Activated B cell treated with CpG ODN at 0.5 μM for 24 hours (primary cell): Measurements from ENCODE around the gene FBXO48. TPM values are rescaled to one million over a fixed set of nuclear protein-coding genes. Genes with fewer than 3 reads are reported as not detected.
"Not testable (repeated sequence)": the region's sequence is repeated elsewhere in the genome, so short reads cannot be mapped to it uniquely, and the experiment has no call there.

Experiments
- ATAC-seq: fragments of 200-7000 bp; cut with Tn5 transposase; one replicate; pipeline ENCODE4 v1.10.0; 2021; ENCODE audit warnings: low read depth, mild to moderate bottlenecking, moderate library complexity
- CTCF ChIA-PET: fragments of 350-600 bp; sonication (Branson Sonifier 250); formaldehyde crosslinking; loops from one replicate; lab custom pipeline; 2021; ENCODE audit warnings: antibody characterized with exemption; lab: Charles Lee
- POLR2A ChIA-PET: fragments of 350-600 bp; sonication (Branson Sonifier 250); formaldehyde crosslinking; loops from one replicate; lab custom pipeline; 2021; ENCODE audit warnings: antibody characterized with exemption; lab: Charles Lee
- DNase-seq: peaks from one replicate; pipeline ENCODE4 v3.0.0; 2022
- H3K27ac Mint-ChIP-seq: one replicate; pipeline ENCODE4 v1.8.0; 2020; ENCODE audit warnings: mixed read lengths
- H3K27me3 Mint-ChIP-seq: one replicate; pipeline ENCODE4 v1.8.0; 2021; ENCODE audit warnings: mixed read lengths
- H3K36me3 Mint-ChIP-seq: one replicate; pipeline ENCODE4 v1.8.0; 2021; ENCODE audit warnings: low read depth, mixed read lengths
- H3K4me1 Mint-ChIP-seq: one replicate; pipeline ENCODE4 v1.8.0; 2021; ENCODE audit warnings: mixed read lengths
- H3K4me3 Mint-ChIP-seq: one replicate; pipeline ENCODE4 v1.8.0; 2020; ENCODE audit warnings: mild to moderate bottlenecking, mixed read lengths
- H3K9me3 Mint-ChIP-seq: one replicate; pipeline ENCODE4 v1.8.0; 2020; ENCODE audit warnings: mixed read lengths
- CTCF ChIP-seq: fragments of 200-600 bp; IDR thresholded peaks from one replicate; pipeline ENCODE4 v1.8.0; 2022; ENCODE audit warnings: antibody characterized with exemption, mild to moderate bottlenecking
- intact Hi-C: fragments of 100-400 bp; cut with micrococcal nuclease; formaldehyde crosslinking; loops from one replicate; pipeline ENCODE4 v1.15.1; 2024
- total RNA-seq: library from RNA; stranded (reverse); gene quantifications from 2 replicates; pipeline ENCODE4 v1.2.3, GENCODE V29; 2022

The FBXO48 gene
- total RNA-seq, 1 donor from 2014 or later = 2.6 TPM

- no peak for TF ChIP-seq CTCF
- intact Hi-C loops = no loop called here
- Mint-ChIP-seq H3K4me1 (no peaks in the 10 kb centered on the region), H3K27ac (no peak overlapping the region), H3K4me3 (no peak overlapping the region), H3K27me3 (no peaks in the 10 kb centered on the region), H3K9me3 (peaks cover 2% of the 10 kb centered on the region), H3K36me3 (no peaks in the 10 kb centered on the region)
- peak; percentile 20 for ATAC-seq
- no peak for DNase-seq
- ChIA-PET POLR2A (interaction anchor here (0.6 kb wide), 1 partner anchor 249 kb away, joined by 3 read pairs; no protein-coding TSS in a partner anchor), CTCF (interaction anchor here (1.9 to 2.5 kb wide), 2 partner anchors 11 to 14 kb away, joined by 7 to 12 read pairs; partner anchors contain the start of genes APLF and FBXO48)
Observed at GRCh38 chr2:68452158-68452900, 14.8 kb downstream of the FBXO48 start.

- intact Hi-C loops = no loop called here
Observed at GRCh38 chr2:68448671-68449653, 18.1 kb downstream of the FBXO48 start.

GRCh38 chr2:68447118-68447517, 20.0 kb downstream of the FBXO48 start:
- no peak for DNase-seq
- TF ChIP-seq CTCF = no peak
- no peaks in the 10 kb centered on the region for H3K27me3 Mint-ChIP-seq
- intact Hi-C loops = no loop called here
- no peak overlapping the region for H3K27ac Mint-ChIP-seq
- no peak for ATAC-seq
- POLR2A ChIA-PET = no interaction called here
- H3K4me3 Mint-ChIP-seq = no peak overlapping the region
- CTCF ChIA-PET = no interaction called here
- peaks cover 4% of the 10 kb centered on the region for H3K9me3 Mint-ChIP-seq
- no peaks in the 10 kb centered on the region for H3K4me1 Mint-ChIP-seq
- no peaks in the 10 kb centered on the region for H3K36me3 Mint-ChIP-seq

More at GRCh38 chr2:68448671-68449653, 18.1 kb downstream of the FBXO48 start:
- DNase-seq = no peak
- CTCF ChIA-PET = interaction anchor here (1.7 kb wide), 1 partner anchor 253 kb away, joined by 4 read pairs; no protein-coding TSS in a partner anchor
- H3K4me3 Mint-ChIP-seq = no peak overlapping the region
- TF ChIP-seq CTCF = no peak
- peak; percentile 49 for ATAC-seq
- H3K9me3 Mint-ChIP-seq = peaks cover 4% of the 10 kb centered on the region
- H3K4me1 Mint-ChIP-seq = no peaks in the 10 kb centered on the region
- H3K27ac Mint-ChIP-seq = no peak overlapping the region
- no peaks in the 10 kb centered on the region for H3K27me3 Mint-ChIP-seq
- H3K36me3 Mint-ChIP-seq = no peaks in the 10 kb centered on the region
- POLR2A ChIA-PET = no interaction called here

- H3K27me3 Mint-ChIP-seq = not testable (repeated sequence)
Observed at GRCh38 chr2:68446425-68446824, 20.7 kb downstream of the FBXO48 start.

GRCh38 chr2:68441994-68442322, 25.1 kb downstream of the FBXO48 start:
- DNase-seq = no peak
- ATAC-seq = no peak
- H3K4me3 Mint-ChIP-seq = no peak overlapping the region
- intact Hi-C loops = loop anchor here (1.0 to 2.0 kb wide), 11 partner anchors 18 to 320 kb away; partner anchors contain the start of genes APLF, FBXO48 and PNO1
- H3K4me1 Mint-ChIP-seq = peaks cover 46% of the 10 kb centered on the region
- H3K36me3 Mint-ChIP-seq = peaks cover 2% of the 10 kb centered on the region
- H3K27ac Mint-ChIP-seq = peak overlapping the region; percentile 95
- peaks cover under 1% of the 10 kb centered on the region for H3K9me3 Mint-ChIP-seq
- ChIA-PET CTCF (interaction anchor here (0.6 to 4.7 kb wide), 30 partner anchors 11 to 1274 kb away, joined by 3 to 58 read pairs (median 6); partner anchors contain the start of genes FBXO48, PLEK and PPP3R1), POLR2A (interaction anchor here (0.9 to 2.6 kb wide), 15 partner anchors 14 to 246 kb away, joined by 3 to 22 read pairs (median 7); partner anchors contain the start of genes FBXO48, PLEK and PPP3R1)
- no peaks in the 10 kb centered on the region for H3K27me3 Mint-ChIP-seq
- peak; percentile 60 for TF ChIP-seq CTCF

More at GRCh38 chr2:68446425-68446824, 20.7 kb downstream of the FBXO48 start:
- H3K4me1 Mint-ChIP-seq, intact Hi-C loops, H3K9me3 Mint-ChIP-seq, H3K4me3 Mint-ChIP-seq, POLR2A ChIA-PET, CTCF ChIA-PET, H3K27ac Mint-ChIP-seq, H3K36me3 Mint-ChIP-seq, DNase-seq, ATAC-seq: not testable (repeated sequence)
